BE2C (cell line): ENCODE measurements around the gene TMEM163.

ENCODE experiments used
- DNase-seq: peaks from one replicate; pipeline ENCODE4 v3.0.0-alpha.2; 2020
- H3K27me3 ChIP-seq: fragments of 250-450 bp; sonication (Bioruptor Pico); 2 replicates; pipeline ENCODE4 v1.5.1; 2020; ENCODE audit warnings: mild to moderate bottlenecking
- H3K36me3 ChIP-seq: fragments of 250-450 bp; sonication (Bioruptor Pico); 2 replicates; pipeline ENCODE4 v1.5.1; 2020; ENCODE audit warnings: mild to moderate bottlenecking
- H3K4me1 ChIP-seq: fragments of 250-450 bp; sonication (Bioruptor Pico); 2 replicates; pipeline ENCODE4 v1.5.1; 2020
- H3K4me3 ChIP-seq: 2 replicates; pipeline ENCODE4 v1.5.1; 2011; ENCODE audit warnings: low read depth, low read length
- H3K9me3 ChIP-seq: fragments of 250-450 bp; sonication (Bioruptor Pico); 2 replicates; pipeline ENCODE4 v1.5.1; 2020
- CTCF ChIP-seq: IDR thresholded peaks from 2 replicates; pipeline ENCODE4 v1.5.1; 2012; ENCODE audit warnings: mild to moderate bottlenecking, low read depth, low read length

TMEM163 gene

GRCh38 chr2:134603966-134604365 lies 114.8 kb downstream of the TMEM163 start:
- no peaks in the 10 kb centered on the region for H3K36me3 ChIP-seq
- H3K4me1 ChIP-seq: no peaks in the 10 kb centered on the region
- H3K27me3 ChIP-seq: no peaks in the 10 kb centered on the region
- no peak for TF ChIP-seq CTCF
- H3K9me3 ChIP-seq: no peaks in the 10 kb centered on the region
- H3K4me3 ChIP-seq: no peak overlapping the region
- no peak for DNase-seq

- Histone ChIP-seq H3K9me3 (no peaks in the 10 kb centered on the region), H3K27me3 (no peaks in the 10 kb centered on the region), H3K4me1 (no peaks in the 10 kb centered on the region), H3K36me3 (no peaks in the 10 kb centered on the region), H3K4me3 (no peak overlapping the region)
- no peak for DNase-seq
- no peak for TF ChIP-seq CTCF
Observed at GRCh38 chr2:134602666-134603065, 116.1 kb downstream of the TMEM163 start.

- no peaks in the 10 kb centered on the region for H3K4me1 ChIP-seq
- H3K4me3 ChIP-seq: no peak overlapping the region
- TF ChIP-seq CTCF: no peak
- no peaks in the 10 kb centered on the region for H3K27me3 ChIP-seq
- DNase-seq: no peak
- H3K36me3 ChIP-seq: no peaks in the 10 kb centered on the region
- no peaks in the 10 kb centered on the region for H3K9me3 ChIP-seq
Observed at GRCh38 chr2:134601264-134601663, 117.5 kb downstream of the TMEM163 start.

- H3K4me3 ChIP-seq: no peak overlapping the region
- no peak for DNase-seq
- no peaks in the 10 kb centered on the region for H3K27me3 ChIP-seq
- H3K9me3 ChIP-seq: no peaks in the 10 kb centered on the region
- H3K4me1 ChIP-seq: no peaks in the 10 kb centered on the region
- no peak for TF ChIP-seq CTCF
- no peaks in the 10 kb centered on the region for H3K36me3 ChIP-seq
Observed at GRCh38 chr2:134600208-134600607, 118.6 kb downstream of the TMEM163 start.

GRCh38 chr2:134599236-134599635 lies 119.6 kb downstream of the TMEM163 start:
- no peak for TF ChIP-seq CTCF
- H3K4me1 ChIP-seq: no peaks in the 10 kb centered on the region
- H3K36me3 ChIP-seq: no peaks in the 10 kb centered on the region
- H3K4me3 ChIP-seq: no peak overlapping the region
- DNase-seq: no peak
- H3K9me3 ChIP-seq: no peaks in the 10 kb centered on the region
- no peaks in the 10 kb centered on the region for H3K27me3 ChIP-seq

- DNase-seq: no peak
- no peak for TF ChIP-seq CTCF
- H3K9me3 ChIP-seq: no peaks in the 10 kb centered on the region
- H3K4me3 ChIP-seq: no peak overlapping the region
- no peaks in the 10 kb centered on the region for H3K27me3 ChIP-seq
- no peaks in the 10 kb centered on the region for H3K4me1 ChIP-seq
- no peaks in the 10 kb centered on the region for H3K36me3 ChIP-seq
Observed at GRCh38 chr2:134594399-134594798, 124.4 kb downstream of the TMEM163 start.
